NCI-H446 treated with DMSO at 0.1 percent for 48 hours (cell line): ENCODE results near the gene SYNE4.
"Not testable (repeated sequence)": the region's sequence is repeated elsewhere in the genome, so short reads cannot be mapped to it uniquely, and the experiment has no call there.

Source experiments
- DNase-seq: peaks from one replicate; lab custom pipeline; 2025; lab: John Stamatoyannopoulos, UW

Gene SYNE4, protein sequence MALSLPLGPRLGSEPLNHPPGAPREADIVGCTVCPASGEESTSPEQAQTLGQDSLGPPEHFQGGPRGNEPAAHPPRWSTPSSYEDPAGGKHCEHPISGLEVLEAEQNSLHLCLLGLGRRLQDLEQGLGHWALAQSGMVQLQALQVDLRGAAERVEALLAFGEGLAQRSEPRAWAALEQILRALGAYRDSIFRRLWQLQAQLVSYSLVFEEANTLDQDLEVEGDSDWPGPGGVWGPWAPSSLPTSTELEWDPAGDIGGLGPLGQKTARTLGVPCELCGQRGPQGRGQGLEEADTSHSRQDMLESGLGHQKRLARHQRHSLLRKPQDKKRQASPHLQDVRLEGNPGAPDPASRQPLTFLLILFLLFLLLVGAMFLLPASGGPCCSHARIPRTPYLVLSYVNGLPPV

DNA sequence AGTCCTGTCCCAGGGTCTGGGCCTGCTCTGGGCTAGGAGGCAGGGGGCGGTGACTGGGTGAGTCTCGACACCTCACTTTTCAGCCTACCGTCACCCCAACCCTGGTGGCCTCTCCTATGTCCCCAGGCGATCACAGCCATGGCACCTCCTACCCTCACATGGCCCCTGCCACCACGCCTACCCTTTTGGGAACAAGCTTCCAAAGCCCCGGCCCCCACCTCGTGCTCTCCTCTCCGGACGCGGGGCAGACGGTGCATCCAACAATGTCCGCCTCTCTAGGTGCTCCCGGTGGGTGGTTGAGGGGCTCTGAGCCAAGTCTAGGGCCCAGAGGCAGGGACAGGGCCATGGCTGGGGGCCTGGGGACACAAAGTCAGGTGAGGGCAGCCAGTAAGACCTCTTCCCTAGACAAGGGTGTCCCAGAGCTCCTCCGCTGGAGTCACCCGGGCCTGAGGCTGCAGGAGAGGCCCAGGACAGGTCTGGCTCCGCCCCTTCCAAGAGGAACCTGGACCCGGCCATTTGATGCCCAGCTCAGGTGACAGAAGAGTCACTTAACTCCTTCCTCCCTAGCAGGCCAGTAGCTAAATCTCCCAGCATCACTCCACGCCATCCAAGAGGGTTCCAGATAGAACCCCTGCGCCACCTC is at the start of gene SYNE4:
Gene SYNE4, minus strand, starts transcription at position 478 of the 643 bp plus-strand sequence. Its CDS starts 132 bp downstream, at position 346.
- DNase-seq = no peak

DNA sequence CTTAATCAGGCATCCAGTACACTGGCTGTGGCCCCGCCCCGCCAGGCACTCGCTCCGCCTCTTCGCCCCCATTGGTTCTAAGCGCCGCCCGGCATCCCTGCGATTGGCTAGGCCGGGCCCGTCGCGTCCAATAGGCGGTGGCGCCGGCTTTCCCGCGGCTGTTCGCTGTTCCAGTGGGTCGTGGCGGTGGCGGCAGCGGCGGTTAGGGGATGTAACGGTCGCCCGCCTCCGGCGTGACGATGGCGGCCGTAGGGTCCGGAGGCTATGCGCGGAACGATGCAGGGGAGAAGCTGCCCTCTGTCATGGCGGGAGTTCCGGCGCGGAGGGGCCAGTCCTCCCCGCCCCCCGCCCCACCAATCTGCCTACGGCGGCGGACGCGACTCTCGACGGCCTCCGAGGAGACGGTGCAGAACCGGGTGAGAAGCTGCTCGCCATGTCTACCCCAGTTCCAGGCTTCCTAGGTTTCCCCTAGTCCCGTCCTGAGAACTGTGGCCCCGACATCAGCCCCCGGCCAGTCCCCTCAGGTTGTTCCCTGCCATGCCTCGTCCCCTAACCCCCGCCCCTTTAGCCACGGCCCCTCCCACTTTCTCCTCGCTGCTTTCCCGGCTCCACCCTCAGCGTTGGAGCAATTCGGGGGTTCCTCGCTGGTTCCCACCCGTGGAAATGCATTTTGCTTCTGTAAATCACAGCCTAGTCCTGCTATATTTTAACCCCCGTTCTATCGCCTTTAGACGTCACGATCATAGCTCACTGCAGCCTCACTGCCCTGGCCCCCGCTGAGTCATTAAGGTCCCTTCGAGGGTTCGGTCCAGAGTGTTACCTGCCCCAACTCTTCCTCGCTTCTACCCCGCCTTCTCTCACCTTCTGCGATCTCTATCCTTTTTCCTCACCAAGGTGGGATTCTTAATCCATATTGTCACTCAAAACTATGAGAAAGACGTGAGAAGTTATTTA is 46.4 kb upstream of the SYNE4 start, which contains the start of gene WDR62:
Gene WDR62, plus strand, starts transcription at position 165 of the 954 bp plus-strand sequence. Its CDS starts 75 bp downstream, at position 240.
- peak; percentile 95 for DNase-seq

DNA sequence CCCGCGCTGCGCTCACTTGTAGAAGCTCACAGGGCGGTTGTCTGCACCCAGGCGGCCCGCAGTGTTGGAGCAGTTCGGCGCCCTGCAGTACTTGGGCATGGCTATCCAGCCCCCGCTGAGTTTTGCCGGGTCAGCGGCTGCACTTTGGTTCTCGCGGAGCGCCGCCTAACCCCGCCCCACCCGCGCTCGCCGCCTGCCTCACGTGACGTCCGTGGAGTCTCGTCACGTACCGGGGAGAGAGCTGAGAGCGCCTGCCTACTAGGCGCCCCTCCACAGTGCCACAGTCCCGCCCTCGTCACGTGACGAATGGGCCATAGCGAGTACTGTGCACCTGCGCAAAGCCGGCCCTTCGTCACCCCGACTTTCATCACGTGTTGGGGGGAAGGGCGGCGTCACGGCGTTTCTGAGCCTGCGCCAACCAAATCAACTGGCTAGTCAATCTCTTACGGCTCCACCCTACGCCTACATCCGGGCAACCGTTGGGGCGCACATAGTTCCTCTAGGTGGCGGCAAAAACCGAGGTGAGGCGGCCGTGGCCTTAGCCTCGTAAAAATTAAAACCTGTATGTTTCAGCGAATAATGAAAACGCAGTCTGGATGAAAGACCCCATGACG is 45.6 kb upstream of the SYNE4 start, which contains the start of gene THAP8:
Gene THAP8, minus strand, starts transcription at position 167 of the 614 bp plus-strand sequence. Its CDS starts 68 bp downstream, at position 99.
- peak; percentile 98 for DNase-seq

DNA sequence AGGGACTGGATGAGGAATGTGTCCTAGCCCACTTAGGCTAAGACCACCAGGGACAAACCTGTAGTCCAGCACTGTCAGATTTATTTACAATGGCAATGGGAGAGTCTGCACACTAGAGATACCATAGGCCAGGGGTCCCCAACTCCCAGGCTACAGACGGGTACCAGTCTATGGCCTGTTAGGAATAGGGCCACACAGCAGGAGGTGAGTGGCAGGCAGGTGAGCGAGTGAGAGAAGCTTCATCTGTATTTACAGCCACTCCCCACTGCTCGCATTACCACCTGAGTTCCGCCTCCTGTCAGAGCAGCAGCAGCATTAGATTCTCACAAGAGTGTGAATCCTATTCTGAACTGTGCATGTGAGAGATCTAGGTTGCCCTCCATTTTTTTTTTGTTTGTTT is 43.0 kb upstream of the SYNE4 start:
- DNase-seq = no peak

DNA sequence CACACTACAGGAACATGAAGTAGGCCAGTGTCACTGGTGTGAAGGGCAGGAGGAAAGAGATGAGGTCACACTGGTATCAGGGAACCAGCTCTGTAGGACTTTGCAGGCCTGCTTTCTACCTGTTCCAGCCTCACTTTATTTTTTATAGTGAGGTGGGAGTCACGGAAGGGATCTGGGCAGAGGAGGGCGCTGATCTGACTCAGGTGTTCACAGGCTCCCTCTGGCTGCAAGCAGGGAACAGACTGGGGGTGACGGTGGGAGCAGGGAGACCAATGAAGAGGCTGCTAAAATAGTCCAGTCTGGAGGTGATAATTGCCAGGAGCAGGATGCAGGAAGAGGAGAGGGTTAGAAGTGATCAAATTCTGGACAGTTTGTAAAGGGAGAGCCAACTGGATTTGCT is 42.6 kb upstream of the SYNE4 start:
- no peak for DNase-seq

DNA sequence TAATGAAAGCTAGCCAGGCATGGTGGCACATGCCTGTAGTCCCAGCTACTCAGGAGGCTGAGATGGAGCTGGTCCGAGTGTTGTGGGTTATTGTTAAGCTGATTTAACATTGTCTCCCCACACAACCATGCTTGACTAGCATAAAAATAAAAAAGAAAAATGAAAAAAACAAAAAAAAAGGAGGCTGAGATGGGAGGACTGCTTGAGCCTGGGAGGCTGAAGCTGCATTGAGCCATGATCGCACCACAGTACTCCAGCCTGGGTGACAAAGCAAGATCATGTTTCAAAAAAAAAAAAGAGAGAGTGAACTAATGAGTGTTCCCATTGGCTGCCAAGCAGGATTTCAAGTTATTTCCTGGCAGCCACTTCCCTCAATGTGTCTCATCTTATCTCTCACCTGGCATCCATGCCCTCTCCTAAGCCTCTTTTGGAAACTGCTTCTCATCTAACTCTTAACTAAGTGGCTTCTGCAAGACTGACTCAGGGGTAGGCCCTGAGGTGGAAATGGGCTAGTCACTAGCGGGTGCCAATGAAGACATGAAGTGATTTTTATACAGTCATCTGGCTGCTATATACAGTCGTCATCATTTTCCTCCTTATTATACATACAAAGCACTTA is 40.6 kb upstream of the SYNE4 start:
- DNase-seq = no peak

DNA sequence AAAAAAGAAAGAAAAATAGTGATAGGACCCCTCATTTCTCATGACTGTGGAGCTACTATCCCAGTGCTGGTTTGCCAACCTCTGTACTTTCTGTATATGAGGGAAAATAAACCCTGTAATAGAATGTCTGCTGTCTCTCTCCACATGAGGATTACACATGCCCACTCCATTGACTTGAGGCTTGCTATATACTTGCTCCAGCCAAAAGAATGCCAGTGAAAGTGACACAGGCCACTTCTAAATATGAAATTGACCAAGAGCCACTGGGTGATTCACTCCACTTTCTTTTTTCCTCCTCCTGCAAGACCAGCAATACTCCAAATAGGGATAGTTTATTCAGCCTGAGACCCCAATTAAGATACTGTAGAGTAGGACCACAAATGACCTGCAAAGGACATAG is 39.2 kb upstream of the SYNE4 start:
- DNase-seq = no peak

DNA sequence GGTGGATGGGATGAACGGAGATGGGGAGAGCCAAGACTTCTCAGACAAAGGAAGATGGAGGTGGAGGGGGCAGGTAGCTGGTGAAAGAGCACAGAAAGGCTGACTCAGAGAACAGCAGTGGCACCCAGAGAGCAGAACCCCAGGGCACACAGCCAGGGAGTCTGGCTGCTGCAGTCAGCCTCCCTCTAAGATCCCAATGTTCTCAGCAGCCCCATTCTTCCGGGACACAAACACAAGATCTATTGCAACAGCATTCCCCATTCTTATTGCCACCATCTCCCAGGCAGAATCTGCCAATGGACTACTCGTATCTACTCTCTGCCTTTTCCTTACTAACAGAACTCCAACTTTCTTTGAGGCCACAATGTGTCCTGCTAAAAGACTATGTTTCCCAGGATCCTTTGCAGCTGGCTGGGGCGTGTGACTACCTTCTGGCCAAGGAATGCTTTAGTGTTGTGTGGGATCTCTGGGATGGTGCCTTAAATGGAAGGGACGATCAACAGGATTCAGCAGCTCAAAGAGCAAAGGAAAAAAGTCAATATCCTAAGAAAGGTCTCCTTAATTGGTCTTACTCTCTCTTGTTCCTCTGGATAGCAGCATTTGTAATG is 37.9 kb upstream of the SYNE4 start:
- DNase-seq = no peak

DNA sequence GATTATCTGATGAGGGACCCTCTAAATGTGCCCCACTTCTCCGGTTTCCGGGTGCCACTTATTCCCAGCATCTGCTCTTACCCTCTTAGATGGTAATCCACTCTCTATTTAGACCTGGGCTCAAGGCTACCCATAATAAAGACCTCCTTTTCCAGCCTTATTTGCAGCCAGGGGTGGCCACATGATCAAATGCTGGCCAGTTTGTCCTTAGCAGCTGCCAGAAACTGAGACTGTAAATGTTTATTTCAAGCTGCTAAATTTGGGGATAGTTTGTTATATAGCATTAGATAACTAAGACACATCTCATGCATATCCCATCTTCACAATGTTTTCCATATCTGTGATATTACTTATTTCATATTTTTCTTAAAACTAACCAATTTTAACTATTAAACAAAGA is 35.3 kb upstream of the SYNE4 start:
- no peak for DNase-seq

DNA sequence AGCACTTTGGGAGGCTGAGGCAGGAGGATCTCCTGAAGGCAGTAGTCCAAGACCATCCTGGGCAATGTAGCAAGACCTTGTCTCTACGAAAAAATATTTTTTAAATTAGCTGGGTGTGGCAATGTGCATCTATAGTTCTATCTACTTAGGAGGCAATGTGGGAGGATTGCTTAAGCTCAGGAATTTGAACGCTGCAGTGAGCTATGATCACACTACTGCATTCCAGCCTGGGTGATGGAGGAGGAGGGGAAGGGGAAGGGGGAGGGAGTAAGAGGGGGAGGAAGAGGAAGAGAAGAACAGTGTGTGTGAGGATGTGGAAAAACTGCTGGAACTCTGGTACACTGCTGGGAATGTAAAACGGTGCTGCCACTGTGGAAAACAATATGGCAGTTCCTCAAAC is 33.2 kb upstream of the SYNE4 start:
- no peak for DNase-seq

DNA sequence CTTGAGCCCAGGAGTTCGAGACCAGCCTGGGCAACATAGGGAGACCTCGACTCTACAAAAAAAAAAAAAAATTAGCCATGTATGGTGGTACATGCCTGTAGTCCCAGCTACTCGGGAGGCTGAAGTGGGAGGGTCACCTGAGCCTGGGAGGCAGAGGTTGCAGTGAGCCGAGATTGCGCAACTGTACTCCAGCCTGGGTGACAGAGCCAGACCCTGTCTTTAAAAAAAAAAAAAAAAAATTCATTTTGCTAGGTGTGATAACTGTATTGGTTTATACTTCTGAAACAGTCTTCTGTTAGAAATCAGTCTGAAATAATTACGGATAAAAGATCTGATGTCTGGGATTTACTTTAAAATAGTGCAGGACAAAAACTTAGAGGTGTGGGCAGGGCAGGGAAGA is 32.5 kb upstream of the SYNE4 start:
- not testable (repeated sequence) for DNase-seq

DNA sequence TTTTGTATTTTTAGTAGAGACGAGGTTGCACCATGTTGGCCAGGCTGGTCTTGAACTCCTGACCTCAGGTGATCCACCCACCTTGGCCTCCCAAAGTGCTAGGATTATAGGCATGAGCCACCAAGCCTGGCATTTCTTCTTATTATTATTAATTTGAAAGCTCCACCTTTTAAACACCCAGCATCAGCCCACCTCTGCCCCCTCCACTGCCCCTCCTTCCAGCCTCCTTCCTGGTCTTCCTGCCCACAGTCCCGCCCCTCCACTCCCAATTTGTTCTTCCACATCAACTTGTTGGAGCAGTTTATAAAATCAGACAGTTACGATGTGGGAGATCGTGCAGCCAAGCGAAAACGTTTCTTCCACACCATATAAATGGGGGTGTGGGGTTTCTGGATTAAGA is 31.9 kb upstream of the SYNE4 start:
- no peak for DNase-seq

DNA sequence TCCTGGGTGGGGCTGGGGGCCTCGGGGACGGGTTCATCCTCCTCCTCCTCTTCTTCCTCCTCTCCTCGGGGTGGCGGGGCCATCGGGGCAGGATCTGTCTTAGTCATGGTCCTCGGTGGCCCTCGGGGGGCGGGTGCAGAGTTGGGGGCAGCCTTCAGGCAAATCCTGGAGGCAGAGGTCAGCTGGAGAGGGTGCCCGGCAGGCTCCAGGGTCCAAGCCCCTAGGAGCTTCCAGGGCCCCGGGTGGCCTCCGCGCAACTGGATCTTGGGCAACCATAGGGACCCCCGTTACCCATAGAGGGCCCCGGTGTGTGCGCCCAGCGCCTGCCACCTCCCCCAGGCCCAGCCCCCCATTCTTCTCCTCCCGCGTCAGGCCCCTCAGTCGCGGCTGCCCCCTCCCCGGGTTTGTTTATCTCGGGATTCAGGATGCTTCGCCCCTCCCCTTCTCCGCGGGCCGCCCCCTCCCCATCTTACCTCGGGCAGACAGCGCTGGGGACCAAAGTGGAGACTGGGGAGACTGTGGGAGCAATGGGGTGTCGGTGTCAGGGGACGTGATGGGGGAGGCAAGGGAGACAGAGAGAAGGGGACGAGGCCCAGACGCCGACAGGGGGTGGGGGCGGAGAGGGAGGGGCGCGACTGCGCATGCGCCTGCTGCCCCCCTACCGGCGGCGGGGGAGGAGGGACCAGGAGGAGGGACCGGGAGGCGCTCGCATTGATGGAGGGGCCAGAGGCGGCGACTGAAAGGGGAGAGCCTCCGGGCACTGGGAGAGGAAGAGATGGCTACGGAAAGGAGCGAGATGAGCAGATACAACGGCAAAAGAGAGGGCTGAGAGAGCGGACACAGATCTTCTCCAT is 23.9 kb upstream of the SYNE4 start, which contains the start of gene CLIP3:
Gene CLIP3, minus strand, starts transcription at position 623 of the 854 bp plus-strand sequence. Its CDS starts 516 bp downstream, at position 107.
- no peak for DNase-seq

DNA sequence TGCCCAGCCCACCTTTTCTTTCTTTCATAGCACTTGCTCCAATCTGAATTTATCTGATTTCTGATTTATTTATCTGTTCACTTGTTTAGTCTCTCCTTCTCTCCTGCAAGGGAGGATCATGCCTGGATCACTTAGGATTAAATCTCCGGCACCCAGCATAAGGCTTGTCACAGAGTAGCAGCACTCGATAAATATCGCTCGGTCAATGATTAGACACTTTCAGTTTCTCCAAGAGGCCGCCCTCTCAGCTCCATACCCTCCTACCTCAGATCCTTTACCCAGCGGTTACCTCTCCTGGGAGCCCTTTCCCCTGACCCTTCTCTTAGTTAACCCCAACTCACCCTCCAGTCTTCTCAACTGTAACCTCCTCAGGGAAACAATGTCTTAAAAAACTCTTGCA is 22.7 kb upstream of the SYNE4 start:
- DNase-seq = no peak

DNA sequence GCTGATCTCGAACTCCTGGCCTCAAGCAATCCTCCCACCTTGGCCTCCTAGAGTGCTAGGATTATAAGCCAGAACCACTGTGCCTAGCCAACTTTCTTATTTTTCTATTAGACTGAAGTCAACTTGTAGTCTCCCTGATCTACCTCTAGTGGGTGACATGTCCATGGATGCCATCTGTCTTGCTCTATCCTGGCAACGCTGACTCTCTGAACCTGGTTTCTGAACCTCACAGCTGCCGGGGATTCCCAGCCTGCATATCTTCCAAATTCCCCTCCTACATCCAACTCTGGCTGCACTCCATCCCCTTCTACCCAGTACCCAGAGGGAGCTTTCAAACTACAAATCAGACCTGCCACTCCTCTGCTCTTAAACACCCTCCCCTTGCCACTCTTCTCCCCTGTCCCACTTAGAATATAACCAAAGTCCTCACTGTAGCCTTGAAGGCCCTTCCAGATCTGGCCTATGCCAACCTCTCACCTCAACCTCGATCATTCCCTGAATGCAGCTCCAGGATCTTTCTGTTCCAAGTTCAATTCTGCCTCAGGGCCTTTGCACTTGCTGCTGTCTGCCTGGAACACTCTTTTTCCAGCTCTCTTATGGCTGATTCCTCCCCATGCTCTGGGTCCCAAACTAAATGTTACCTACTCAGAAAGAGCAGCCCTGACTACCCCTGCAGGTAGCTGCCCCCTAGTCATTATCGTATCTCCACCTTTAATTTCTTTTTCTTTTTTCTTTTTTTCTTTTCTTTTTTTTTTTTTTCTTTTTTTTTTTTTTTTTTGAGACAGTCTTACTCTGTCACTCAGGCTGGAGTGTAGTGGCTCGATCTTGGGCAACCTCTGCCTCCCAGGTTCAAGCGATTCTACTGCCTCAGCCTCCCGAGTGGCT is 21.9 kb upstream of the SYNE4 start:
- DNase-seq = peak; percentile 1

DNA sequence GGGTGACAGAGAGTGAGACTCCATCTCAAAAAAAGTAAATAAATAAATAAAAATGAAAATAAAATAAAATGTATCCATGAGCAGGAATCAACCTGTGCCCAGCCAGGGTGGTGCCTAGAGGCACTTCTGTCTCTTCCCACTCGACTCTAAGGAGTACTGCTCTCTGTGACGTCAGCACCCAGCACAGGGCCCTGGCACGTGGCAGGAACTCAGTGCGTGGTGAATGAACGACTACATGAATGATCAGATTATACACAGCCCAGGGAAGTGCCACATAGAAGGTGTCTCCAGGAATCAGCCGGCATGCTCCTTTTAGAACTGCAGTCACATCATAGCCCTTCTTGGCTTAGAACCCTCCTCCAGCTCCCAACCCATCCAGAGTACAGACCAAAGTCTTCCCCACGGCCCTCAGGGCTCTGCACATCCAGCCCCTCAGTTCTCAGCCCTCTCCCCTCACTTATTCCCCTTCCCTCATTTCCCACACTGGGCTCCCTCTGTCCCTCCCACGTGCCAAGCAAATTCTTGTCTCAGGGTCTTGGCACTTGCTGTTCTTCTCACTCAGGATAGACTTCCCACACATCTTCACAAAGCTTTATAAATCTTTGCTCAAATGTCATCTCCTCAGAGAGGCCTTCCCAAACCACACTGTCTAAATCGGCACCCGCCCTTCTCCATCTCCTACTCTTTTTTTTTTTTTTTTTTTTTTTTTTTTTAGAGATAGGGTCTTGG is 19.9 kb upstream of the SYNE4 start:
- DNase-seq = no peak

DNA sequence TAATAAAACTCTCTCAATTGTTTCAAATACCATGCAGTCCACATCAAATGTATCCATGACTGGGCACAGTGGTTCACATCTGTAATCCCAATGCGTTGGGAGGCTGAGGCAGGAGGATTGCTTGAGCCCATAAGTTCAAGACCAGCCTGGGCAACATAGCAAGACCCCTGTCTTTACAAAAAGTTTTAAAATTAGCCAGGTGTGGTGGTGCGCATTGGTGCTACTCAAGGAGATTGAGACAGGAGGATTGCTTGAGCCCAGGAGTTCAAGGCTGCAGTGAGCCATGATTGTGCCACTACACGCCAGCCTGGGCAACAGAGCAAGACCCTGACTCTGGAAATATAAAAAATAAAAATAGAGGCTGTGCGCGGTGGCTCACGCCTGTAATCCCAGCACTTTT is 19.1 kb upstream of the SYNE4 start:
- no peak for DNase-seq
